GM12864 (cell line): ENCODE measurements around the gene KHNYN.

Experiments
- DNase-seq: peaks from one replicate; pipeline ENCODE4 v3.0.0-alpha.2; 2011; ENCODE audit warnings: low read depth
- H3K4me3 ChIP-seq: 2 replicates; pipeline ENCODE4 v1.5.1; 2011; ENCODE audit warnings: mild to moderate bottlenecking, low read depth, low read length, control low read depth
- TF ChIP-seq, protein P1 (sequence below): IDR thresholded peaks from 2 replicates; pipeline ENCODE4 v1.5.1; 2011; ENCODE audit warnings: low read depth, mild to moderate bottlenecking, moderate library complexity, low read length, control low read depth, inconsistent platforms; ENCODE audit errors: missing control alignments

The KHNYN gene

GRCh38 chr14:24483604-24484252 is 54.0 kb downstream of the KHNYN start:
- TF ChIP-seq, protein P1, sequence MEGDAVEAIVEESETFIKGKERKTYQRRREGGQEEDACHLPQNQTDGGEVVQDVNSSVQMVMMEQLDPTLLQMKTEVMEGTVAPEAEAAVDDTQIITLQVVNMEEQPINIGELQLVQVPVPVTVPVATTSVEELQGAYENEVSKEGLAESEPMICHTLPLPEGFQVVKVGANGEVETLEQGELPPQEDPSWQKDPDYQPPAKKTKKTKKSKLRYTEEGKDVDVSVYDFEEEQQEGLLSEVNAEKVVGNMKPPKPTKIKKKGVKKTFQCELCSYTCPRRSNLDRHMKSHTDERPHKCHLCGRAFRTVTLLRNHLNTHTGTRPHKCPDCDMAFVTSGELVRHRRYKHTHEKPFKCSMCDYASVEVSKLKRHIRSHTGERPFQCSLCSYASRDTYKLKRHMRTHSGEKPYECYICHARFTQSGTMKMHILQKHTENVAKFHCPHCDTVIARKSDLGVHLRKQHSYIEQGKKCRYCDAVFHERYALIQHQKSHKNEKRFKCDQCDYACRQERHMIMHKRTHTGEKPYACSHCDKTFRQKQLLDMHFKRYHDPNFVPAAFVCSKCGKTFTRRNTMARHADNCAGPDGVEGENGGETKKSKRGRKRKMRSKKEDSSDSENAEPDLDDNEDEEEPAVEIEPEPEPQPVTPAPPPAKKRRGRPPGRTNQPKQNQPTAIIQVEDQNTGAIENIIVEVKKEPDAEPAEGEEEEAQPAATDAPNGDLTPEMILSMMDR, result no peak
- DNase-seq, result no peak
- H3K4me3 ChIP-seq, result no peak overlapping the region
